M059J (cell line): Measurements from ENCODE around the gene COBL. TPM values are rescaled to one million over a fixed set of nuclear protein-coding genes. Genes with fewer than 3 reads are reported as not detected.
"Not testable (repeated sequence)": the region's sequence is repeated elsewhere in the genome, so short reads cannot be mapped to it uniquely, and the experiment has no call there.

ENCODE experiments used
- DNase-seq: peaks from one replicate; pipeline ENCODE4 v3.0.0-alpha.2; 2012; ENCODE audit warnings: low read depth
- total RNA-seq: library from RNA; depleted of rRNA; stranded (reverse); fragments of >200 nt; shearing (Covaris generic); gene quantifications from 2 replicates; pipeline ENCODE4 v1.2.3, GENCODE V29; 2014

Gene COBL
- total RNA-seq, 1 experiment from 2014 or later: 0.10 TPM

- no peak for DNase-seq
Measured at GRCh38 chr7:51233374-51233773, 83.2 kb downstream of the COBL start.

- no peak for DNase-seq
Measured at GRCh38 chr7:51230723-51231122, 85.9 kb downstream of the COBL start.

GRCh38 chr7:51230324-51230625 is 86.3 kb downstream of the COBL start:
- DNase-seq: no peak

GRCh38 chr7:51229620-51230323 is 86.8 kb downstream of the COBL start:
- DNase-seq: no peak

- no peak for DNase-seq
Measured at GRCh38 chr7:51229106-51229537, 87.5 kb downstream of the COBL start.

- no peak for DNase-seq
Measured at GRCh38 chr7:51228386-51228958, 88.1 kb downstream of the COBL start.

- no peak for DNase-seq
Measured at GRCh38 chr7:51227861-51228260, 88.7 kb downstream of the COBL start.

GRCh38 chr7:51226916-51227535 is 89.6 kb downstream of the COBL start:
- DNase-seq: no peak

- DNase-seq: peak; percentile 17
Measured at GRCh38 chr7:51226063-51226755, 90.4 kb downstream of the COBL start.

- no peak for DNase-seq
Measured at GRCh38 chr7:51224811-51225595, 91.6 kb downstream of the COBL start.

GRCh38 chr7:51223505-51223904 is 93.1 kb downstream of the COBL start:
- DNase-seq: no peak

GRCh38 chr7:51222916-51223315 is 93.7 kb downstream of the COBL start:
- DNase-seq: no peak

GRCh38 chr7:51220226-51220625 is 96.4 kb downstream of the COBL start:
- no peak for DNase-seq

GRCh38 chr7:51219261-51219988 is 97.2 kb downstream of the COBL start:
- DNase-seq: no peak

- DNase-seq: no peak
Measured at GRCh38 chr7:51217804-51218203, 98.8 kb downstream of the COBL start.

- no peak for DNase-seq
Measured at GRCh38 chr7:51214098-51214497, 102.5 kb downstream of the COBL start.

GRCh38 chr7:51213618-51214017 is 103.0 kb downstream of the COBL start:
- no peak for DNase-seq

- DNase-seq: no peak
Measured at GRCh38 chr7:51210766-51211165, 105.8 kb downstream of the COBL start.

- DNase-seq: no peak
Measured at GRCh38 chr7:51209426-51209825, 107.2 kb downstream of the COBL start.

- not testable (repeated sequence) for DNase-seq
Measured at GRCh38 chr7:51208125-51208524, 108.5 kb downstream of the COBL start.

- no peak for DNase-seq
Measured at GRCh38 chr7:51198654-51199053, 118.0 kb downstream of the COBL start.
